HT1080 (cell line): ENCODE data around the gene OR7G3. TPM values are rescaled to one million over a fixed set of nuclear protein-coding genes. Genes with fewer than 3 reads are reported as not detected.

Experiments
- DNase-seq: peaks from one replicate; pipeline ENCODE4 v3.0.0-alpha.2; 2015; ENCODE audit warnings: low read depth
- polyA plus RNA-seq, 2 experiments: library from polyadenylated mRNA; depleted of rRNA; stranded (reverse); fragments of >200 nt; gene quantifications; 2 replicates each; pipeline ENCODE4 v1.2.3, GENCODE V29; 2015
- total RNA-seq: library from RNA; depleted of rRNA; stranded (reverse); fragments of >200 nt; shearing (Covaris generic); gene quantifications from 2 replicates; pipeline ENCODE4 v1.2.3, GENCODE V29; 2014; rRNA removed

OR7G3 gene
- total RNA-seq = not detected in 2 replicates
- not detected in 2 replicates for polyA plus RNA-seq (2015; cell fraction: cytosol; rRNA removed)
- not detected in 2 replicates for polyA plus RNA-seq (2015; cell fraction: nucleus; rRNA removed)

DNA sequence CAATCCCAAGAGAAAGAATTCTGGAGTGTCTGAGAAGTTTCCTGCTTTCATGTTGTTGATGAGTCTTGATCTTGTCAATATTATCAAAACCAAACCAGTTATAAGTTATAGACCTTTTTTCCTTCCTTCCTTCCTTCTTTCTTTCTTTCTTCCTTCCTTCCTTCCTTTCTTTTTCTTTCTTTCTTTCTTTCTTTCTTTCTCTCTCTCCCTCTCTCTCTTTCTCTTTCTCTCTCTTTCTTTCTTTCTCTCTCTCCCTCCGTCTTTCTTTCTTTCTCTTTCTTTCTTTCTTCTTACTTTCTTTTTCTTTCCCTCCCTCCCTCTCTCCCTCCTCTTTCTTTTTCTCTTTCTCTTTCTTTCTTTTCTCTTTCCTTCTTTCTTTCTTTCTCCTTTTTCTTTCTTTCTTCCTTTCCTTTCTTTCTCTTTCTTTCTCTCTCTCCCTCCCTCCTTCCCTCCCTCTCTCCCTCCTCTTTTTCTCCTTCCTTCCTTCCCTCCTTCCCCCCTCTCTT lies at the start of gene OR7G3:
TSS of gene OR7G3 (minus strand) at position 51 of the 506 bp plus-strand sequence. CDS start at position 51, 0 bp downstream.
- DNase-seq = no peak

DNA sequence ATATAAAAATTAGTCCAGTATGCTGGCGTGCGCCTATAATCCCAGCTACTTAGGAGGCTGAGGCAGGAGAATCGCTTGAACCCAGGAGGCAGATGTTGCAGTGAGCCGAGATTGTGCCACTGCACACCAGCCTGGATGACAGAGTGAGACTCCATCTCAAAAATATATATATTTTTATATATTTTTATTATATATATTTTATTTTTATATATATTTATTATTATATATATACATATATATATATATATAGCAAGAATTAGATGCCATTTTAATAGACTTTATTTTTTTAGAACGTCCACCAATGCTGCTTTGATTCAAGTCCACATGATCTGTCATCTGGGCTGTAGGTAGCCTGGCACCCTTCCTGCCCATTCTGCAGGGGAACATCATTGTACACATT lies 48.6 kb upstream of the OR7G3 start:
- DNase-seq = no peak

DNA sequence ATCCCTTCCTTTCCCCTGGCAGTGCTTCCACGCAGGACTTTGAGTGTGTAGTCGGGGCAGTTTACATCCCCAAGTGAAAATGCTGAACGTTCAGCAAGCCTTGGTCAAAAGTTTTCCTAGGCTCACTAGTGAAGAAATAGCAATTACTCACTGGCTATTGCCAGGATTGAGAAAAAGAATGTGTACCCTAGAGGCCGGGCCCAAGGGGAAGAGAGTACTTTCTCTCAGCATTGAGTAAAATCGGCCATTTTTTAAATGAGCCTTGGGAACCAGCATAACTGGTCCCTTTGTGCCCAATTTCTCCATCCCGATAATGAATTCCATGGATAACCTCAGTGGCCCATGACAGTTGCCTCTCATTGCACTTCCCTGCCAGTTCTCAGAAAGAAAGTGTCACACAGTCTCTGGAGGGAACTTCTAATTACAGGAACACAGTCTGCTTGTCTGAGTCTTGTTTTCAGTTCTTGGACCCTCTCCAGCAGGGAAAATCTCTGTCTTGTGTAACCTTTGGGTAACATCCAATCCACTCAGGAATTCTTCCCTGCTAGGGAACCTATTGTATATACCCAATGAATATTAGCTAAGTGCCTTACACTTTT lies 44.7 kb upstream of the OR7G3 start:
- DNase-seq = no peak

DNA sequence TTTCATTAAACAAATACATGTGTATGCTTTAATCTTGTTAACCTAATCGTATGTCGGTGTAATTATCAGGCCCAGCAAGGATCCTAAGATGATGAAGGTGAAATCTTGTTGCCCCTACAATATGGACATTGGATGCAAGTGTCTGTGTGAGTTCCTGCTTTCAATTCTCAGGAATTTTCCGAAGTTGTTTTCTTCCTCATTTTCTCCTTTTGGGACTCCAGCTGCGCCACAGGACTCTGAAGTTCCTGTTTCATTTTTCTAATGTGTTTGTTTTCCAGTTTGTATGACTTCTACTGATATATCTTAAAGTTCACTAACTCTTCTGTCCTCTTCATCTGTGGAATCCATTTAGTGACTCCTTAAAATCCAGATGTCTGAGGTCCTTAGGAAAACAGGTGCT lies 40.1 kb upstream of the OR7G3 start:
- DNase-seq = no peak

DNA sequence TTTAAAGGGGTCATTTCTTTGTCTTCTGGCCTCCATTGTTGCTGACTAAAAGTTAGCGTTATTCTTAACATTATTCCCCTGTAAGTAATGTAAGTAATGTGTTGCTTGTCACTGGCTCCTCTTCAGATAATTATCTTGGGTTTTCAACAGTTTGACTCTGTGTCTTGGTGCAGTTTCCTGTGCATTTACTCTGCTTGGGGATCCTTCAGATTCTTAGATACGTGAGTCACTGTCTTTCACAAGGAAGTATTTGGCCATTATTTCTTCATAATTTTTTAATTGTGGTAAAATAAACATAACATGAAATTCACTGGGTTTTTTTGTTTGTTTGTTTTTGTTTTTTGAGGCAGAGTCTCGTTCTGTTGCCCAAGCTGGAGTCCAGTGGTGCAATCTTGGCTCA lies 38.5 kb upstream of the OR7G3 start:
- DNase-seq = no peak

DNA sequence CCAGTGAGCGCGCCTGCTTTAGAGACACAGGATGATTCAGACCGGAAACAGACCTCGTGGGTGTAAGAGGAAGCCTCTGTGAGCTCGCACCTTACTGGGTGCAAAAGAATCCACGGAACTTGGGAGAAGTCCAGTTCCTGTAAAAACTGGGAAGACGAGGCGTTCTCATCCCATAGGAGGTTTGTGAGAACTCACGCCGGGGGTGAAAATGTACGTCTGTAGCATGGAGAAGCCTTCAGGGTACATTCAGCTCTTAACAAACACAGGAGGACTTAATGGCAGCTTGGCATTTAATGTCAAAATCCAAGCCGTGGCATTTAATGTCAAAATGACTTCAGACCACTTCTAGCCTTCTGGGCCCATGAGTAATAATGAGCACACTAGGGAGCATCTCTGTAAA lies 34.7 kb upstream of the OR7G3 start:
- no peak for DNase-seq

DNA sequence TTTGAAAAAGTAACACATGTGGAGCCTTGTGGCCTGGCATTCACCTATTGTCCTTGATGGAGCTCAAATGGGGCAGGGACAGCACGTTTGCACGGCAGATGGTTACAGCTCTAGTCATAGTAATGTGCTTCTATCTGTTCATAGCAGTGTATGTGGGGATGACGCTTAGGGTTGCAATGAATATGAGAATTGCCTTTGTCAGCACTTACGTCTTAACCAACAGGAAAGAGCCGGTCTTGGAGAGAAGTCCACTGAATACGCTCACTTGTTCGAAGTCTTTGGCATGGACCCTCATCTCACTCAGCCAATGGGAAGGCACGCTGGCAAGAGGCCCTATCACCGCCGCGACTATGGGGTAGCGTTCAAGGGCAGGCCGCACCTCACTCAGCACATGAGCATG lies 33.1 kb upstream of the OR7G3 start:
- no peak for DNase-seq

DNA sequence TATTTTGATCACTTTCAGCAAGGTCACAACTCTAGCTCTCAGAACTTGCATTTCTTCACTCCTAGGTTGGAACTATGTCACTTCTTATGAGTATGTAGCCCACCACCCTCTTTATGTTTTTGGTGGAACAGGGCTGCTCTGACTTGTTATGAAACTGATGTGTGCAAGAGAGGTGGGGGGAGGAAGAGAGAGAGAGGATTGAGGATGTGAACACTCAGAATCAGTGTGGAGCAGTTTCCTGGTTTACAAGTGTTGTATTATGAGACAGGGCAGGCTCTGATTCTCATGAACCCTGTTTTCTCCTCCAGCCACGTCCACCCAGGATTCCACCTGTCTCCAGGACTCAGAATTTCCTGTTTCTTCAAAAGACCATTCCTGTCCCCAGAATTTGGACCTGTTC lies 29.6 kb upstream of the OR7G3 start:
- DNase-seq = no peak

DNA sequence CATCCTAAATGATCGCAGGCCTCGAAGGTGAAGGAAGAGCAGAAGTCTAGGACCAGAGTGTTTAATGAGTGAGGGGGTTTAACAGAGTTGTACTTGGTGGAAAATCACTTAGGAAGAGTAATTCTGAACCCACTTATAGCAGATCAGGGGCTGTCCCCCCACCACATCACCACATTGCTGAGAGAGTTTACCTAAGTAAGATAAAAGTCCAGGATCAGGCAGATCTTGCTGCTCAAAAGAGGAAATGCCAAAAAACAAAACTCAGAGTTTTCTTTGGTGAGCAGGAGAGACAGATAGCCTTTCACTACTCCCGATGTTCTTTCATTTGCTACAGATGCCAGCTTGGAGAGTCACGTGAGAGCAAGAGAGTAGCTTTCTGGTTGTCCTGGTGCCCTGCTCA lies 28.8 kb upstream of the OR7G3 start:
- no peak for DNase-seq

DNA sequence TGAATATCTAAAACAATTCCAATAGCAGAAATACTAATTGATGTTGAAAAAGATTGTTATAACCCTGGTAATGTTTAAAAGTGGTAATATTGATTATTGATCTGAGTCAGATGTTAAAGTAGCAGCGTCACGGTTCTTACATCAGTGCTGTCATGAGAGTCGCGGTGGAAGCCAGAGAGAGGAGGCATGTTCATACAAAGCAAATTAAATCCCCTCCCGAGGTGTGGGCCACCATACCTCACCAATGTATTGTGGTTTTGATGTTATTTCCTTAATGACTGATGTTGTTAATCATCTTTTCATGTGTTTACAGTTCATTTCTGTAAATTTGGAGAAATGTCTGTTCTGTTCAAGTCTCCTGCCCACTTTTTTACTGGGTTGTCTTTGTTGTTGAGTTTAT lies 24.6 kb upstream of the OR7G3 start:
- no peak for DNase-seq

DNA sequence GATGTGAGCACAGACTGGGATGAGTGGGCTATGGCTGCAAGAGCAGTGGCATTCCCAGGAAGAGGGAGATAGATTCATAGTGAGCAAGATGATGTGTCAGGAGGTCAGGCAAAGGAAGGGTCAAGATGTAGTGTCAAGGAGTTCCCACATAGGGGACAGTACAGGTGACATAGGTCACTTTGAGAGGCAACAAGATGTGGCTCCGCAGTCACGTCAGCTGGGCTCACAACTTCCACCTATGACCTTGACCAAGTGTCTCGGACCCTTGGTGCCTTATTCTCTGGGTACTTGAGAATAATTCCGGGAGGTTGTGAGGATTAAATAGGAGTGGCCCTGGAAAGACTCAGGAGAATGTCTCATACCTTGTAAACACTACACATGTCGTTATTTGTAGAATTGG lies 23.9 kb upstream of the OR7G3 start:
- DNase-seq = no peak

DNA sequence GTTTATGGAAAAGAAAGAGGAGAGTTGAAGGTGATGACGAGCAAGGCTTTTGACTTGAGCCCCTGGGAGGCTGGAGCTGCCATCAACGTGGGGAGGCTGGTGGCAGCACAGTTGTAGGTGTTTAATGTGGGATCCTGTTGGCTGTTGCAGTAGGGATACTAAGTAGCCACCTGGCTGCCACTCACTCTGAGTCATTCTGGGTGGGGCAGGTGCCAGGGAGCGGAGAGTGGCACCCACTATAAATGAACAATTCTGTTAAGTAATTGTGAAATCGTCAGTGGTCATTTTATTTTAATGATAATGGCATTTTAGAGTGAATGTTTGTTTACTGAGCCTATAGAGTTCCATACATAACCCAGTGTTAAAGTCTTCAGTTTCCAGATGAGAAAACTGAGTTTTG lies 23.2 kb upstream of the OR7G3 start:
- DNase-seq = no peak

DNA sequence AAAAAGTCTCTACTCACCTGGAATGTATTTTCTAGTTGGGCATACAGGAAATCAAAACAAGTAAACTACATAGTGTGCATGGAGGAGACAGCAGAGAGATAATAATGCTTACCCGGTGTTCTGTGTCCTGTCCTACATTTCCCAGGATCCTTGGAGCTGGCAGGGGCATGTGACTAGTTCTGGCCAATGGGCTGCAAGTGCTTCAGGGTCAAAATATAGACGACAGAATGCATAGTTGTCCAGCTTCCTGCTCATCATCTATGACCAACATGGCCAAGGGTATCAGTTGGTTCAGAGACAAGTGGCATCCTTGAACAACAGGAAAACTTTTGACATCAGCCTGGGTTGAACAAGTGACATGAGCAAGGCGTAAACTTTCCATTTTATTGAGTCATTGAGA lies 21.9 kb upstream of the OR7G3 start:
- no peak for DNase-seq

DNA sequence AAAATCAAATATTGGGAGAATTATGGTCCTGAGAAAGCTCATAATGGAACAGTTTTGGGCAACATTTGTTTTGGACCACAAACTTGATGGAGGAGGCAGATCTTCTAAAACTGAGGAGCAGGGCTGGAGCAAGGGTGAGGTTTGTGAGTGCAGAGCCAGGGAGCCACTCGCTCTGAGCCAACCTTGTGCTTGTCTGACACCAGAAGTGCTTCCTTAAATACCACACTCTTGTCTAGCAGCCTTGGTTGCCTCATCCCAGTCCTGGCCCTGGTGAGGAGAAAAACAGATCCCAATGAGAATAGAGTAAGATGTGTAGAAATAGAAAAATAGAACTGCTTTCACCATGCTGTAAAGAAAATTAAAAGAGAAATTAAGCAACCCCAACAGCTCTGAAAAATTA lies 20.1 kb upstream of the OR7G3 start:
- DNase-seq = no peak

DNA sequence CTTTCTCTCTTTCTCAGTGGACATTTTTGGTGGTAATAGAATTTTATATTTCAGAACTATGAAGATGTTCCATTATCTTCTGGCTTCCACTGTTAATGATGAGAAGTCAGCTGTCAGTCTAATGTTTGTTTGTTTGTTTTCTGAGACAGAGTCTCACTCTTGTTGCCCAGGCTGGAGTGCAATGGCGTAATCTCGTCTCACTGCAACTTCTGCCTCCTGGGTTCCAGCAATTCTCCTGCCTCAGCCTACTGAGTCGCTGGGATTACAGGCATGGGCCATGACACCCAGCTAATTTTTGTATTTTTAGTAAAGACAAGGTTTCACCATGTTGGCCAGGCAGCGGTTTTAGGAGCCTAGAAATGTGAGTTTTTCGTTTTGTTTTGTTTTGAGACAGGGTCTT lies 18.2 kb upstream of the OR7G3 start:
- no peak for DNase-seq

DNA sequence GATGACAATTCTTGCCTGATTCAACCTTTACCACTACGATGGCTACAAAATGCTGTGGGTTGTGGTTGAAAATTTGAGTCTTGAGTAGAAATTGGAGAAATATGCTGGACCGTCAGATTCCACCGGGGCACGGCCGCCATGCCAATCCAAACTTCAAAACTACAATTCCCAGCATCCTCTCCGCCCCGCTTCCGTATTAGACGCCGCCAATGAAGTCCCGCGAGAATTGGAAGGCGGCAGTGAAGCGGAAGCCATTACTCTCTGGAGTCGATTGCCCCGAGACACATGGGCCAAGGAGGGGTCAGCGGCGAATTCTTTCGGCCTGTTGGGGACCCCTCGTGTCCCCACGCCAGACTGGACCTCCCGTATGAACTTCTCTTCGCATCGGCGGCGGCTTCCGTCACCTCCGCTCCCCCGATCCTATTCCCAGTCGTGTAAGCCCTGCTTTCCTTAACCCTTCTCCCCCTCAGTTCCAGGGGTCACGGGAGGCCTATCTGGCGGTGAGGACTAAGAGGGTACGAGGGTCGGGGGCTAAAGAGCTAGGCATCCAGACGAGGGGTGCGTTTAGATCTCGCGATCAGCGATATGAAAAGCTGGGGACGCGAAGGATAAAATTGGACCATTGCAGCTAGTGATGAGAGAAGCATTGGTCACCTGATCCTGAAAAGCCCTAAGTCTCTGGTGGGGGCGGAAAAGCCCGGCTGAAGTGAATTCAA lies 13.6 kb upstream of the OR7G3 start, which contains the start of gene ZNF317:
TSS of gene ZNF317 (plus strand) at position 239 of the 716 bp plus-strand sequence. CDS start 15,620 bp downstream, outside the sequence.
- peak; percentile 82 for DNase-seq

DNA sequence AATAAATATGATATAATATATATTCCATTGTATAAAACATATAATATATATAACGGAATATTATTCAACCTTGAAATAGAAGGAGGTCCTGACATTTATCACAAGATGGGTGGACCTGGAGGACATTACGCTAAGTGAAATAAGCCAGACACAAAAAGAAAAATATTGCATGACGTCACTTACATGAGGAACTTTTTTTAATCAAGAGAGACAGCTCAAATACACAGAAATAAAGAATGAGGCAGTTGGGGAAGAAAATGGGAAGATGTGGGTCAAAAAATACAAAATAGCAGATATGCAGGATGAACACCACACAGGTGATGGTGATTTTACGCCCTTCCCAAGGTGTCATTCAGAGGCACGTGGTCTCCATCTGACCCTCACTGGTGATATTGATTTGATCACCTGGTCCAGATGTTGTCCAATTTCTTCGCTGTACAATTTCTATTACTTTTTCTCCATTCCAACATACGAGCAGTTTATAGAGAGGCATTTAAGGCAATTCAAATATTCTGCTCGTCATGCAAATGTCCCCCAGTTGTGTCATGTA lies 12.9 kb upstream of the OR7G3 start:
- peak; percentile 15 for DNase-seq

DNA sequence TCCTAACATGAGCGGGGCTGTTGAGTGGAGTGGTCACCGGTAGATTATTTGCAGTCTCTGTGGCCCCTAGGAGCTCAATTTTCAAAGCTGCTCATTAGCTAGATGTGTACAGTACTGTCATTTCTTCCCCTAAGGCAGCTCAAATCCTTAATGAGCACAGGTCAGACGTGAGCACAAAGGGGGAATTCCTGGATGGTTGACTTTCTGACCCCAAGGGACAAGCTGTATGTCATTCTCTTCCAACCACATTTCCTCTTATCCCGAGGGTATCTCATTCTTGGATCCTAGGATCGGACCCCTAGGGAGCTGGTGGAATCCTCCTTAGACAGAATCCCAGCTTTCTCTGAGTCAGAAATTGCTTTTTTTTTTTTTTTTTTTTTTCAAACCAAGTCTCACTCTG lies 5.7 kb upstream of the OR7G3 start:
- no peak for DNase-seq

DNA sequence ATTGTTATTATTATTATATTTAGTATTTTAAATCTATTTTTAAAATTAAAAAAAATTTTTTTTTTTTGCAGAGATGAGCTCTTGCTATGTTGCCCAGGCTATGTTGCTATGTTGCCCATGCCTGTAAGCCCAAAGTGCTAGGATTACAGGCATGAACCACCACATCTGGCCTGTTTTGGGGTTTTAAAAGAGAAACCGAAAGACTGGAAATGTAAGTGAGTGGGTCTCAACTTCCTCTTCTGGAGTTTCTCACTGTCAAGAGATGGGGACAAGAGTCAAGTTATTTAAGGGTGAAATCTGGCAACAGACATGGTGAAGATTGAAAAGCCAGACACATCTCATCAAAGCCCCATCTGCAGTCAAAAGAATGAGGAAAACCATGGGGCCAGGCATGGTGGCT lies 4.2 kb upstream of the OR7G3 start:
- no peak for DNase-seq

DNA sequence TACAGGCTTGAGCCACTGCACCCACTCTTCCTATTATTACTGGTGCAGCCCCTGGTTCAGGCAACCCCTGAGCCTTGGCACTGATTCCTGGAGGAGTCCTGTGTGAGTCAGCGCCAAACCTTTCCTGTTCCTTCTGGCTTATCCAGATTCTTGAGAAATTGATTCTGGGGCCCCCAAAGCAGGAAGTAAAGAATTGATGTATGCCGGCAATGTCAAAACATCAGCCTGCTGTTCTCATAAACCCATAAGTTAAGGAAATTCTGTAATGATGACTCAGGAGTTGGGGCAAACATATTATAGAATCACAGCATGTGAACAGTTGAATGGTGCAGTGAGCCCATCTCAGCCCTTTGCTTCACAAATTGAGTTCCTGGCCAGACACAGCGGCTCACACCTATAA lies 1.4 kb upstream of the OR7G3 start:
- DNase-seq = peak; percentile 84

DNA sequence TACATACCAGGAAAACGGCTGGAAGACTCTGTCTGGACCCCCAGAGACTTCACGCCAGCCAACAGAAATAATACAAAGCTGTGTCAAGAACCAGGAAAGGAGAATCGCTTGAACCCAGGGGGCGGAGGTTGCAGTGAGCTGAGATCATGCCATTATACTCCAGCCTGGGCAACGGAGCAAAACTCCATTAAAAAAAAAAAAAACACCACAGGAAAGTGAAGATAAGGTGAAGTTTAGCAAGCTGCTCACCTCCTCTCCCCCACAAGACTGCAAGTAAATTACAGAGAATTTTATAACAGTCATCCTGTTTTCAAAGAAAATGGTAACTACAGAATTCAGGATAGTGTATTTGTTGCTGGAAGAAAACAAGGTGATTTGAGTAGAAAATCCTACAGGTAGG lies 10.2 kb downstream of the OR7G3 start:
- no peak for DNase-seq

DNA sequence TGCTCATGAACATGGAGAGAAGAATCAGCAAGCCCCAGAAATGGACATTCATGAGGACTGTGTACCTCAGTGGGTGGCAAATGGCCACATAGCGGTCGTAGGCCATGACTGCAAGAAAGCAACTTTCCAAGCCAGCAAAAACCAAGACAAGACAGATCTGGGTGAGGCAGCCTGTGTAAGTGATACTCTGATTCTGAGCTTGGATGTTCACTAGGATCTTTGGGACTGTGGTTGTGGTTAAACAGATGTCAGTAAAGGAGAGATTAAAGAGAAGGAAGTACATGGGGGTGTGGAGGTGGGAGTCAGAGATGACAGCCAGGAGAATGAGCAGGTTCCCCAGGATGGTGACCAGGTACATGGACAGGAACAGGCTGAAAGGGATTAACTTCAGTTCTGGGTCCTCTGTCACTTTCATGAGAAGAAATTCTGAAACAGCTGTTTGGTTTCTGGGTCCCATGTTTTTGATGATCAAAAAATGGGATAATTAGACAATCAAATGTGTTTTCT lies 11.4 kb downstream of the OR7G3 start, which contains the start of gene OR7G1:
TSS of gene OR7G1 (minus strand) at position 457 of the 507 bp plus-strand sequence. CDS start at position 457, 0 bp downstream.
- DNase-seq = no peak
